GM21390 (cell line): ENCODE results near the gene MYO7B.

ENCODE experiments used
- ATAC-seq: cut with Tn5 transposase; IDR thresholded peaks from one replicate; pipeline ENCODE4 v1.9.1; 2021; ENCODE audit not compliant: unreplicated experiment

Gene MYO7B

GRCh38 chr2:127535422-127535901, at the start of gene MYO7B:
Gene MYO7B, plus strand, starts transcription at chr2:127535683. Its CDS starts 24,040 bp downstream, at chr2:127559723.
- no peak for ATAC-seq

- no peak for ATAC-seq
Observed at GRCh38 chr2:127485694-127486071, 49.8 kb upstream of the MYO7B start.

GRCh38 chr2:127486247-127487058, 49.0 kb upstream of the MYO7B start:
- ATAC-seq, result no peak

GRCh38 chr2:127490283-127490682, 45.2 kb upstream of the MYO7B start:
- no peak for ATAC-seq

- no peak for ATAC-seq
Observed at GRCh38 chr2:127498386-127498785, 37.1 kb upstream of the MYO7B start.

GRCh38 chr2:127503491-127503890, 32.0 kb upstream of the MYO7B start:
- ATAC-seq, result no peak

GRCh38 chr2:127504552-127505430, 30.7 kb upstream of the MYO7B start:
- ATAC-seq, result no peak

GRCh38 chr2:127506510-127506909, 29.0 kb upstream of the MYO7B start:
- ATAC-seq, result no peak

GRCh38 chr2:127508023-127508630, 27.4 kb upstream of the MYO7B start:
- no peak for ATAC-seq

GRCh38 chr2:127508631-127509034, 26.9 kb upstream of the MYO7B start:
- no peak for ATAC-seq

GRCh38 chr2:127510073-127510472, 25.4 kb upstream of the MYO7B start:
- ATAC-seq, result no peak

GRCh38 chr2:127511090-127511695, 24.3 kb upstream of the MYO7B start:
- no peak for ATAC-seq

GRCh38 chr2:127511917-127512316, 23.6 kb upstream of the MYO7B start:
- no peak for ATAC-seq

- ATAC-seq, result no peak
Observed at GRCh38 chr2:127512362-127512761, 23.1 kb upstream of the MYO7B start.

GRCh38 chr2:127514076-127514475, 21.4 kb upstream of the MYO7B start:
- ATAC-seq, result no peak

- no peak for ATAC-seq
Observed at GRCh38 chr2:127514485-127514884, 21.0 kb upstream of the MYO7B start.

- ATAC-seq, result no peak
Observed at GRCh38 chr2:127515383-127515915, 20.0 kb upstream of the MYO7B start.

- ATAC-seq, result no peak
Observed at GRCh38 chr2:127516041-127516762, 19.3 kb upstream of the MYO7B start.

- ATAC-seq, result no peak
Observed at GRCh38 chr2:127517465-127517864, 18.0 kb upstream of the MYO7B start.

- no peak for ATAC-seq
Observed at GRCh38 chr2:127520424-127520823, 15.1 kb upstream of the MYO7B start.
